ENCODE data around the gene ZBTB7A. TPM values are rescaled to one million over a fixed set of nuclear protein-coding genes. Genes with fewer than 3 reads are reported as not detected.

The ZBTB7A gene
- total RNA-seq = 29.8 and 42.2 TPM in 2 replicates

DNA sequence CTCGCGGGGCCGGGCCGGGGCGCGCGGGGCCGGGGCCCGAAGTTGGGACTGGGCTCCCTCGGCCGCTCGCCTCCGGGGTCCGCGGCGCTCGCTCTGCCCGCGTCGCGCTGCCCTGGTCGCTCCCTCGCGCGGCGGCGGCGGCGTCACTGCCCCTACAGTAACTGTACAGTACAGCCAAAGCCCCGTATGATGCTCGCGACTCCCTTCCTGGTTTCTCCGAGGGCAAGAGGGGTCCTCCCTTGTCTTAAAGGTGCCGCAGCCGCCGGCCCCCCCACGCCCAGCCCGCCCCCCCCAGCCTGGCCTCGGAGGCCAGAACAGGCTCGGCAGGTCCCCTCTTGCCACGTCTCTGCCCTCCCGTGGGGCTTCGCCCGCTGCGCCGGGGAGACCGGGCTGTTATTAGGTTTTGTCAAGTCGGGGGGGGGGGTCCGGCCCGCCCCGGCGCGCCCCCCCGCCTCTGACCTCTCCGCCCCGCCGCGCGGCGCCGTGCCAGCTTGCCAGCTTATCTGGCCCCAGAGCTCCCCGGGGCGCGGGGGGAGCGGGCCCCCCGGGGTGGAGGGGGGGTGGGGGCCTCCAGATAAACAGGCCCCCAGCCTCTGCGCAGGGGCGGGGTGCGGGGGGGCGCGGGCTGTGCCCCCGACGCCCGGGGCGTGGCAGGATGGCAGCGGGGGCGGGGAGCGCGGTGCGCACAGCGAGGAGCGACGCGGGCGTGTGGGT is at the start of gene ZBTB7A:
TSS of gene ZBTB7A (minus strand) at position 218 of the 714 bp plus-strand sequence. CDS start 11,667 bp downstream, outside the sequence.

GRCh38 chr19:4007021-4007835 is 59.5 kb downstream of the ZBTB7A start, which contains the start of gene PIAS4:
Gene PIAS4 (plus strand): TSS chr19:4007736. CDS start chr19:4007761, 25 bp downstream.

Other genes with a start within 250 kb of the ZBTB7A start
- gene ZFR2, start 197.9 kb downstream of the ZBTB7A start, total RNA-seq = not detected in 2 replicates
- gene ATCAY, start 186.2 kb downstream of the ZBTB7A start, total RNA-seq = not detected in 2 replicates
- not detected in 2 replicates for gene NMRK2, start 133.8 kb downstream of the ZBTB7A start, total RNA-seq
- gene DAPK3, start 95.8 kb downstream of the ZBTB7A start, total RNA-seq = 49.1 and 50.0 TPM in 2 replicates
- gene EEF2, start 81.4 kb downstream of the ZBTB7A start, total RNA-seq = 2,601 and 2,769 TPM in 2 replicates
- 13.6 and 16.2 TPM in 2 replicates for gene PIAS4, start 59.2 kb downstream of the ZBTB7A start, total RNA-seq
- gene MAP2K2, start 57.2 kb upstream of the ZBTB7A start, total RNA-seq = 168 and 187 TPM in 2 replicates
- gene CREB3L3, start 86.7 kb upstream of the ZBTB7A start, total RNA-seq = not detected in 2 replicates
- 12.1 and 14.9 TPM in 2 replicates for gene SIRT6, start 115.7 kb upstream of the ZBTB7A start, total RNA-seq
- gene ANKRD24, start 115.8 kb upstream of the ZBTB7A start, total RNA-seq = 0.20 and 0.37 TPM in 2 replicates
- under 0.01 TPM in 1 of 2 replicates, not detected in the other for gene EBI3, start 162.6 kb upstream of the ZBTB7A start, total RNA-seq
- gene YJU2, start 180.2 kb upstream of the ZBTB7A start, total RNA-seq = 16.2 and 17.6 TPM in 2 replicates
- not detected in 2 replicates for gene SHD, start 212.4 kb upstream of the ZBTB7A start, total RNA-seq
- not detected in 2 replicates for gene TMIGD2, start 235.5 kb upstream of the ZBTB7A start, total RNA-seq
- 2.6 and 5.3 TPM in 2 replicates for gene FSD1, start 237.7 kb upstream of the ZBTB7A start, total RNA-seq

Data from subcutaneous preadipocyte (primary cell).